Activated T-helper 17 cell treated with anti-CD3 and anti-CD28 coated beads, Interleukin-2, amount 50 U/mL, for 72 hours (primary cell): ENCODE data around the gene CACHD1. TPM values are rescaled to one million over a fixed set of nuclear protein-coding genes. Genes with fewer than 3 reads are reported as not detected.

Experiments used
- ATAC-seq: fragments of 150-1000 bp; cut with Tn5 transposase; replicated peaks from 2 replicates; pipeline ENCODE4 v1.10.0; 2021; ENCODE audit warnings: mild to moderate bottlenecking, moderate library complexity
- H3K27ac Mint-ChIP-seq: one replicate; pipeline ENCODE4 v1.8.0; 2022; ENCODE audit warnings: mixed read lengths
- H3K27me3 Mint-ChIP-seq: one replicate; pipeline ENCODE4 v1.8.0; 2022; ENCODE audit warnings: mixed read lengths
- H3K36me3 Mint-ChIP-seq: one replicate; pipeline ENCODE4 v1.8.0; 2022; ENCODE audit warnings: low read depth, mild to moderate bottlenecking, mixed read lengths
- H3K4me1 Mint-ChIP-seq: one replicate; pipeline ENCODE4 v1.8.0; 2022; ENCODE audit warnings: mixed read lengths
- H3K4me3 Mint-ChIP-seq: one replicate; pipeline ENCODE4 v1.8.0; 2022; ENCODE audit warnings: mild to moderate bottlenecking, mixed read lengths
- H3K9me3 Mint-ChIP-seq: one replicate; pipeline ENCODE4 v1.8.0; 2022; ENCODE audit warnings: mixed read lengths
- total RNA-seq, 2 donors: library from RNA; stranded (reverse); gene quantifications; one replicate each; pipeline ENCODE4 v1.2.3, GENCODE V29; 2022

Gene CACHD1
- total RNA-seq, 2 donors from 2014 or later, result 0.06 TPM; not detected in 1

DNA sequence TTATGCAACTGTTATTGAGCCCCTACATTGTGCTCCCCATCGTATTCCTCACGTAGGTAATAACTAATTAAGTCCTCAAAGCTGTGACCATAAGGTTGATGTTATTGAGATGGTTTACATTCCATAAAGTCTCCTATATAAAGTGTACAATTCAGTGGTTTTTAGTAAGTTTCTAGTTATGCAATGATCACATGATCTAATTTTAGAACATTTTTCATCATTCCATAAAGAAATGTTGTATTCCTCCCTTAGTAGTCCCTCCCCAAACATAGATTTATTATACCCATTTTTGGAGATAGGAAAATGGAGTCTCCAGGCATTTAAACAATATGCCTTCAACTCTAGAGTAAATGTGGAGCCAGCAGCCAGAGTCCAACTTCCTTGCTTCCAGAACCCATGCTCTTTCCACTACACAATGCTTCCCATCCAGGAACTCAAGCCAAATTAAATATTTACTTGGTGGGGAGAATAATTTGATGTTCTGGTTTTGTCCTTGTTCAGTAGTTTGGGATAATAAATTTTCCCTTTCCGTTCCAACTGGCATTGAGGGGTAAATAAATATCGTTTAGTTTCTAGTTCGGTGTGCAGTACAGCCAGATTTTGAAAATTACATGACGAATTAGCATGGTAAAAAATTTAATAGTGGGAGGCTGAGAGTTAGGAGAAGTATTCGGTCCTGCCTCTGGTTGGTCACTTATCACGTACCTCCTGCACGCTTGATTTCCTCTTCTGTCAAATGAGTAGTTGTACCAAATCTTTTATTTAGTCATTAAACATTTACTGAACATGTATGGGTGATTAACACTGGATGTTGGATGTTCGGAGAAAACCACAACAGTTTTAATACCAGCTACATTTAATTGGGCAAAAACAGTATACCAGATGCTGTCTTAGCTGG is 66.3 kb downstream of the CACHD1 start:
- no peak overlapping the region for H3K4me3 Mint-ChIP-seq
- H3K4me1 Mint-ChIP-seq, result peaks cover 10% of the 10 kb centered on the region
- H3K27me3 Mint-ChIP-seq, result peaks cover 12% of the 10 kb centered on the region
- H3K9me3 Mint-ChIP-seq, result peaks cover 3% of the 10 kb centered on the region
- ATAC-seq, result no peak
- H3K27ac Mint-ChIP-seq, result no peak overlapping the region
- H3K36me3 Mint-ChIP-seq, result no peaks in the 10 kb centered on the region

- H3K9me3 Mint-ChIP-seq, result peaks cover 3% of the 10 kb centered on the region
- peaks cover 10% of the 10 kb centered on the region for H3K4me1 Mint-ChIP-seq
- no peak overlapping the region for H3K4me3 Mint-ChIP-seq
Observed at GRCh38 chr1:64536836-64537490, 67.0 kb downstream of the CACHD1 start.

DNA sequence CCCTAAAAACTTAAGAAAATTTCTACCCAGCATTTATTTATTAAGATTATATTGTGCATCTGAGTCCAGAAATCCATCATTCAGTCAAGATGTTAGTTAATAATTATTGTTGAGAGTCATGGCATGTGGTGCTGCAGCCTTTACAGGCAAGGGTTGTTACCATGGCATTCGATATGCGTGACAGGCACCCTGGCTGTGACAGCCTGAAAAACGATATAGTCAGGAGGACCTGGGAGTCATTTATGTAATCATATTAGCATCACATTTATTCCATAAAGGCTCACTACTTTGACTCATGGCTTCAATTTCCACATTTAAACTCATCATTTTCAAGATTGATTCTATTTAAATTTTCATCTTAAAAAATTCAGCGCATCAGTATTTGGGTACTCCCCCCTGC is 68.0 kb downstream of the CACHD1 start:
- no peak overlapping the region for H3K27ac Mint-ChIP-seq
- no peak overlapping the region for H3K4me3 Mint-ChIP-seq
- H3K9me3 Mint-ChIP-seq, result peaks cover 3% of the 10 kb centered on the region
- H3K27me3 Mint-ChIP-seq, result peaks cover 12% of the 10 kb centered on the region
- no peaks in the 10 kb centered on the region for H3K36me3 Mint-ChIP-seq
- no peak for ATAC-seq
- peaks cover 10% of the 10 kb centered on the region for H3K4me1 Mint-ChIP-seq

More at GRCh38 chr1:64536836-64537490, 67.0 kb downstream of the CACHD1 start:
- Mint-ChIP-seq H3K27ac (no peak overlapping the region), H3K27me3 (peaks cover 12% of the 10 kb centered on the region), H3K36me3 (no peaks in the 10 kb centered on the region)
- ATAC-seq, result no peak

DNA sequence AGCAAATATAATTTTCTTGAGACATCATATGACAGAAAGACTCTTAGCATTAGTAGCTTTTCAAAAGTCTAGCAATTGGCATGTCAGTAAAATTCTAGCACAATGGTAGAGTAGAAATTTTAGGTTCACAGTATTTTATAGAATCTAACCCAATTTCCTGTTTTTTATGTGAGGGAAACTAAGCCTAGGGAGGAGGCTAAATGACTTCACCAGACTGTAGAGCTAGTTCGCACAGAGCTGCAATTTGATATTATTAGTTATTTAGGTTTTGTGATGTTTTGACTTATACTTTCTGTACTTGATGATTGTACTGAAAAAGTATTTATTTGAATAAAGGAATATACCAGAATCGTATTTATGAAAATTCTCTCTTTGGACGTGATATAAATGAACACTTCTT is 68.5 kb downstream of the CACHD1 start:
- ATAC-seq, result no peak
- Mint-ChIP-seq H3K9me3 (peaks cover 3% of the 10 kb centered on the region), H3K27ac (no peak overlapping the region), H3K4me1 (peaks cover 10% of the 10 kb centered on the region), H3K27me3 (peaks cover 12% of the 10 kb centered on the region), H3K36me3 (no peaks in the 10 kb centered on the region), H3K4me3 (no peak overlapping the region)

DNA sequence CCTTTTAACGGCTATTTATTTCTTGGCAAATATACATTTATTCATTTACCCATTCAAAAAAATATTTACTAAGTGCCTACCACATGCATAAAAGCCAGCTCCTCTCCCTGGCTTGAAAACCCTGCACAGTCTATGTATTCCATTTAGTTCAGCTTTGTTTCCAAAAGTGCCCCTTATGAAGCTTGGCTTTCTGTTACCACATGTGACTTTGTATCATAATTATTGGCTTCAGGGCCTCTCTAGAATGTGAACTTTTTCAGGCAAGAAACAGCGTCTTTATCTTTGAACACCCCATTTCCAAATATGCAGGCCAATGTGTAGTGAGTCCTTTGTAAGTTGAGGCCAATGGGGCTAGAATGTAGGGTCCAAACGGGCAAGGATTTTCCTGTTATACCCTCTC is 69.4 kb downstream of the CACHD1 start:
- Mint-ChIP-seq H3K36me3 (no peaks in the 10 kb centered on the region), H3K9me3 (peaks cover 3% of the 10 kb centered on the region), H3K4me1 (peaks cover 10% of the 10 kb centered on the region), H3K27me3 (peaks cover 12% of the 10 kb centered on the region), H3K4me3 (no peak overlapping the region), H3K27ac (no peak overlapping the region)
- no peak for ATAC-seq

- H3K4me3 Mint-ChIP-seq, result no peak overlapping the region
- no peak overlapping the region for H3K27ac Mint-ChIP-seq
- ATAC-seq, result no peak
Observed at GRCh38 chr1:64539781-64540218, 69.9 kb downstream of the CACHD1 start.

GRCh38 chr1:64540265-64540791 is 70.4 kb downstream of the CACHD1 start:
- Mint-ChIP-seq H3K4me3 (no peak overlapping the region), H3K36me3 (no peaks in the 10 kb centered on the region), H3K9me3 (peaks cover 3% of the 10 kb centered on the region), H3K4me1 (peaks cover 13% of the 10 kb centered on the region), H3K27ac (no peak overlapping the region), H3K27me3 (peaks cover 12% of the 10 kb centered on the region)
- ATAC-seq, result no peak

More at GRCh38 chr1:64539781-64540218, 69.9 kb downstream of the CACHD1 start:
- Mint-ChIP-seq H3K4me1 (peaks cover 10% of the 10 kb centered on the region), H3K27me3 (peaks cover 12% of the 10 kb centered on the region), H3K36me3 (no peaks in the 10 kb centered on the region), H3K9me3 (peaks cover 3% of the 10 kb centered on the region)

DNA sequence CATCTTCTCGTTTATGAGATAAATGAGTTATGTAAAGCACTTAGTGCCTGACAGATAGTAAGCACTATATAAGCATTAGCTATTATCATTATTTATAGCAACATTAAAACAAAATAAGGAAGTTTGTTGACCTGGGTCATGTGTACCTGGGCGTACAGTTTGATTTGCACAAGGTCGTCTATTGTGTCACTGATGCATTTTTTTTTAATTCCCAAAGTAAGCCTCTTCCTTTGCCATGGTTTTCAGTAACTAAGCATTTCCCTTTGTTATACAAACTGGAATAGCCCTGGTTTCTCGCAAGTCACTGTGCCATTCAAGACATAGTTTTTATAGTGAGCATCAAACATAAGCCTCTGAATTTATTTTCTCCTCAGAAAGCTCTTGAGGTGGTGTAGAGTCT is 72.2 kb downstream of the CACHD1 start:
- peaks cover 15% of the 10 kb centered on the region for H3K4me1 Mint-ChIP-seq
- no peak overlapping the region for H3K27ac Mint-ChIP-seq
- H3K36me3 Mint-ChIP-seq, result no peaks in the 10 kb centered on the region

DNA sequence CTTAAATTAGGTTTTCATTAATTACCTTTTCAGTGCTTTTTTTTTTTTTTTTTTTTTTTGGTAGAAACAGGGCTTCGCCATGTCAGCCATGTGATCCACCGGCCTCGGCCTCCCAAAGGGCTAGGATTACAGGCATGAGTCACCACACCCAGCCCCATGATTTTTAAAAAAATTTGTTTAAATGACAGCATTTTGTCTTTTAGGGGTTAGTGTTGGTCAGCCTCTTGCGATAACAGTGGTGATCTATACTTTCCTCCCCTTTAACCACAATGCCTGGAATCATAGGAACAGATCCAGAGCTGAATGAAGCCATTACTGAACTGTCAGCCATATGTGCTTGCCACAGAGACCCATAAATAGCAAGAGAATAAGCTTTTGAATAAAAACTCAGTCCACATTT is 73.9 kb downstream of the CACHD1 start:
- Mint-ChIP-seq H3K4me1 (peaks cover 15% of the 10 kb centered on the region), H3K36me3 (no peaks in the 10 kb centered on the region)

More for the DNA sequence above, 72.2 kb downstream of the CACHD1 start:
- Mint-ChIP-seq H3K4me3 (no peak overlapping the region), H3K9me3 (no peaks in the 10 kb centered on the region), H3K27me3 (peaks cover 3% of the 10 kb centered on the region)
- ATAC-seq, result no peak

DNA sequence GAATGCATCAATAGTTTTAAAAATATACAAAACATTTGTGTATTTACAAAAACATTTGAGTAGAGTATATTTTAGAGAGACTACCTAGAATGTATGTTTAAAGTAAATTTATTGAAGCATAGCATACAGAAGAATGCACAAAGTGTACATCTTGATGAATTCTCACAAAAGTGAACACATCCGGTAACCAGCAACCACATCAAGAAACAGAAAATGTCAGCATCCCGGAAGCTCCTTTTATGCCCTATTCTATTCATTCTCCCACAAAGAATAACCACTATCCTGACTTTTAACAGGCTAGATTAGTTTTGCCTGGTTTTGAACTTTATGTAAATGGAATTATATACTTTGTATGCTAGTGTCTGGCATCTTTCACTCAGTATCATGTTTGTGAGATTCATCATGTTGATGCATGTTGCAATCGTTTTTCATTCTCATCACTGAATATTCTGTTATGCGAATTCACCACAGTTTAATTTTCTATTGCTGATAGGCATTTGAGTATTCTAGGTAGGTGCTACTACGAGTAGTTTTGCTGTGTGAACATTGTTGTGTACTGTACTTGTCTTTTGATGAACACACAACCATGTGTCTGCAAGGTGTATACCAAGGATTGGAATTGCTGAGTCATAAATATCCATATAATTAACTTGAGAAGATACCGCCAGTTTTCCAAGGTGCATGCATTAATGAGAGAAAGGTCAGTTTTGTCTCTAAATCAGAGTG is 75.4 kb downstream of the CACHD1 start:
- H3K9me3 Mint-ChIP-seq, result no peaks in the 10 kb centered on the region
- H3K4me1 Mint-ChIP-seq, result peaks cover 14% of the 10 kb centered on the region
- no peak overlapping the region for H3K27ac Mint-ChIP-seq
- peaks cover 6% of the 10 kb centered on the region for H3K27me3 Mint-ChIP-seq
- no peaks in the 10 kb centered on the region for H3K36me3 Mint-ChIP-seq
- no peak overlapping the region for H3K4me3 Mint-ChIP-seq
- ATAC-seq, result no peak

More for the DNA sequence above, 73.9 kb downstream of the CACHD1 start:
- Mint-ChIP-seq H3K4me3 (no peak overlapping the region), H3K27ac (no peak overlapping the region), H3K27me3 (peaks cover 3% of the 10 kb centered on the region), H3K9me3 (no peaks in the 10 kb centered on the region)
- no peak for ATAC-seq

GRCh38 chr1:64546013-64546412 is 76.1 kb downstream of the CACHD1 start:
- Mint-ChIP-seq H3K27ac (no peak overlapping the region), H3K4me3 (no peak overlapping the region), H3K4me1 (peaks cover 6% of the 10 kb centered on the region), H3K27me3 (peaks cover 3% of the 10 kb centered on the region), H3K9me3 (no peaks in the 10 kb centered on the region), H3K36me3 (no peaks in the 10 kb centered on the region)
- ATAC-seq, result no peak

- no peaks in the 10 kb centered on the region for H3K36me3 Mint-ChIP-seq
- H3K27ac Mint-ChIP-seq, result no peak overlapping the region
- peaks cover 7% of the 10 kb centered on the region for H3K27me3 Mint-ChIP-seq
- ATAC-seq, result no peak
- H3K4me1 Mint-ChIP-seq, result peaks cover 6% of the 10 kb centered on the region
- no peak overlapping the region for H3K4me3 Mint-ChIP-seq
- H3K9me3 Mint-ChIP-seq, result no peaks in the 10 kb centered on the region
Observed at GRCh38 chr1:64549464-64550239, 79.7 kb downstream of the CACHD1 start.

- Mint-ChIP-seq H3K4me1 (peaks cover under 1% of the 10 kb centered on the region), H3K9me3 (no peaks in the 10 kb centered on the region), H3K36me3 (no peaks in the 10 kb centered on the region), H3K4me3 (no peak overlapping the region), H3K27me3 (peaks cover 7% of the 10 kb centered on the region), H3K27ac (no peak overlapping the region)
- ATAC-seq, result peak; percentile 70
Observed at GRCh38 chr1:64550510-64550909, 80.6 kb downstream of the CACHD1 start.
